Retinal pigment epithelial cell (primary cell): ENCODE measurements around the gene WDR45B.
"Not testable (repeated sequence)": the region's sequence is repeated elsewhere in the genome, so short reads cannot be mapped to it uniquely, and the experiment has no call there.

Experiments used
- DNase-seq: peaks from one replicate; pipeline ENCODE4 v3.0.0-alpha.2; 2010; ENCODE audit warnings: low read depth
- H3K4me3 ChIP-seq: 2 replicates; pipeline ENCODE4 v1.5.1; 2011; ENCODE audit warnings: mild to moderate bottlenecking, low read length, control low read depth, moderate library complexity
- TF ChIP-seq, protein P1 (sequence below): conservative IDR thresholded peaks from 2 replicates; pipeline ENCODE4 v1.5.1; 2011; ENCODE audit warnings: low read depth, low read length, control low read depth, inconsistent platforms

WDR45B gene

DNA sequence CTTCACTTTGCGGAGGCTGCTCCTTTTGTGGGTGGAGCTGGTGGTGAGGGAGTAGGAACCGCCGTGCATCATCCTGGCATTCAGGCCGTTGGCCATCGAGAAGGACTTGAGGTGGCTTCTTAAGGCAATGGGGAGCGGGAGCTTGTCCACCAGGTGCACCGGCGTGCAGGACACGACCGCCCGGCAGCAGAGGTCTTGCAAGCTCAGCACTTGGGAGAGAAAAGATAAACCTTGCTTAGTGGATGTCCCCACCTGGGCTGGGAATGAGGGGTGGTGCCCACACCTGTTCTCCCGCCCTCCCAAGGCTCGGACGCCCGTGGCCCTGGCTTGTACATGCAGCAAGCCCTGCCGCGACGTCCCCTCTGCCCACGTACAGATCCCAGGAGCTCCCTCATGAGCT lies 9.7 kb upstream of the WDR45B start:
- TF ChIP-seq, protein P1, sequence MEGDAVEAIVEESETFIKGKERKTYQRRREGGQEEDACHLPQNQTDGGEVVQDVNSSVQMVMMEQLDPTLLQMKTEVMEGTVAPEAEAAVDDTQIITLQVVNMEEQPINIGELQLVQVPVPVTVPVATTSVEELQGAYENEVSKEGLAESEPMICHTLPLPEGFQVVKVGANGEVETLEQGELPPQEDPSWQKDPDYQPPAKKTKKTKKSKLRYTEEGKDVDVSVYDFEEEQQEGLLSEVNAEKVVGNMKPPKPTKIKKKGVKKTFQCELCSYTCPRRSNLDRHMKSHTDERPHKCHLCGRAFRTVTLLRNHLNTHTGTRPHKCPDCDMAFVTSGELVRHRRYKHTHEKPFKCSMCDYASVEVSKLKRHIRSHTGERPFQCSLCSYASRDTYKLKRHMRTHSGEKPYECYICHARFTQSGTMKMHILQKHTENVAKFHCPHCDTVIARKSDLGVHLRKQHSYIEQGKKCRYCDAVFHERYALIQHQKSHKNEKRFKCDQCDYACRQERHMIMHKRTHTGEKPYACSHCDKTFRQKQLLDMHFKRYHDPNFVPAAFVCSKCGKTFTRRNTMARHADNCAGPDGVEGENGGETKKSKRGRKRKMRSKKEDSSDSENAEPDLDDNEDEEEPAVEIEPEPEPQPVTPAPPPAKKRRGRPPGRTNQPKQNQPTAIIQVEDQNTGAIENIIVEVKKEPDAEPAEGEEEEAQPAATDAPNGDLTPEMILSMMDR, result no peak
- H3K4me3 ChIP-seq, result no peak overlapping the region
- DNase-seq, result no peak

DNA sequence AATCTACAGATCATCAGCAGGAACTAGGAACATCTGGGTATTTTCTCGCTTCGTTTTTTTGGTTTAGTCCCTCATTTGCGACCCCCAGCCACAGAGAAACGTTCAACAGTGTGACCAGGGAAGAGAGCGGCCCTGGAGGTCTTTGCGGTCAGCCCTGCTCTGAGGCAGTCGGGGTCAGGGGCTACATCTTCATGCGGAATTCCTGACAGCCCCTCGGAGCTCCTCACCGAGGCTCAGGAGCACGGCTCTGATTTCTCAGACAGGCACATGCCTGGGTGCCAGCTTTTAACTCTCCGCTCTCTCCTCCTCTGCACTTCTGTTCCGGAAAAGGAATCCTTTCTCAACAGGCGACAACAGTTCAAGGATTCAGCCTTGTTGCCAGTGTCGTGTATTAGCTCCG lies 8.0 kb upstream of the WDR45B start:
- no peak for DNase-seq
- H3K4me3 ChIP-seq, result no peak overlapping the region
- TF ChIP-seq, protein P1, result no peak

DNA sequence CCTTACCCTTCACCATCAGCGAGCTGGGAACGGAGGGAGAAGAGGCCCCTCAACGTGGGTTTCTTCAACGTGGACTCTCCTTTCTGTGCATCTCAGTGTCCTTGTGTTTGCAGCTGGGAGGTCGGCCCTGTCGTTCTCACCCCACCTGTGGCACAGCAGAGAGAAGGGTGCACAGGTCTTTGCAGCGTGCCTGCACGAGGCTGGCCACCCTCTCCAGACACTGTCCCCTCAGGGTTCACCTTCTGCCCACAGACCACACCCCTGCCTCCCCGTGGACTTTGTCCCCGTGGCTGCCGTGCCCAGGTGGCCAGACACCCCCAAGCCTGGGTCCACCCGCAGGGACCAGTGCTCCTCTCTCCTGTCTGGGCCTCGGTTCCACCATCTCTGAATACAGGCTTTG lies 7.3 kb upstream of the WDR45B start:
- H3K4me3 ChIP-seq, result no peak overlapping the region
- TF ChIP-seq, protein P1, result no peak
- no peak for DNase-seq

DNA sequence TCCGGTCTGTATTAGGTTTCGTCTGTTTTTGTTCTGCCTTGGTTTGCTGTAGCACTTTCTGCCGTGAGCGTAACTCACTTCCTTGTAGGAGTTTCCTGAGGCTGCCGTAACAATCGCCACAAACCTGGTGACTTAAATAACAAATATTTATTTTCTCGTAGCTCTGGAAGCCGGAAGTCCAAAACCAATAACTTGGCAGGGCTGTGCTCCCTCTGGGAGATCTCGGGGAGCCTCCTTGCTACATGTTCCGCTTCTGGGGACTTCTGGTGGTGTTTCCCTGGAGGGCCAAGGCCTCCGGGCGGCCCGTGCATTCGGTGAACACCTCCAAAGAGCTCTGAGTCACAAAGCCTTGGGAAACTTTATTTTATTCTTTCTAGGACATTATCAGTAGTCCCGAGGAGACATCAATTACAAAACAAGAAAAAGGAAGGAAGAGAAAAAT lies 6.8 kb upstream of the WDR45B start:
- TF ChIP-seq, protein P1, result no peak
- DNase-seq, result no peak
- H3K4me3 ChIP-seq, result no peak overlapping the region

DNA sequence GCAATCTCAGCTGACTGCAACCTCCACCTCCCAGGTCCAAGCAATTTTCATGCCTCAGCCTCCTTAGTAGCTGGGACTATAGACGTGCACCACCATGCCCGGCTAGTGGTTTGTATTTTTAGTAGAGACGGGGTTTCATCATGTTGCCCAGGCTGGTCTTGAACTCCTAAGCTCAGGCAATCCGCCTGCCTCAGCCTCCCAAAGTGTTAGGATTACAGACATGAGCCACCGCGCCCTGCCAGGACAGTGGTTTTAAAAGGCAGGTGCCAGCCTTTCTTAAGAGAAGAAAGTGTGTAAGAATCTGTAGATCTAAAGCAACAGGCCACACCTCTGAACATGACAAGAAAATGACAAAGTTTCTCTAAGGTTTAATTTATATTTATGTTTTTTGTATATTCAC lies 6.4 kb upstream of the WDR45B start:
- H3K4me3 ChIP-seq, DNase-seq: not testable (repeated sequence)

DNA sequence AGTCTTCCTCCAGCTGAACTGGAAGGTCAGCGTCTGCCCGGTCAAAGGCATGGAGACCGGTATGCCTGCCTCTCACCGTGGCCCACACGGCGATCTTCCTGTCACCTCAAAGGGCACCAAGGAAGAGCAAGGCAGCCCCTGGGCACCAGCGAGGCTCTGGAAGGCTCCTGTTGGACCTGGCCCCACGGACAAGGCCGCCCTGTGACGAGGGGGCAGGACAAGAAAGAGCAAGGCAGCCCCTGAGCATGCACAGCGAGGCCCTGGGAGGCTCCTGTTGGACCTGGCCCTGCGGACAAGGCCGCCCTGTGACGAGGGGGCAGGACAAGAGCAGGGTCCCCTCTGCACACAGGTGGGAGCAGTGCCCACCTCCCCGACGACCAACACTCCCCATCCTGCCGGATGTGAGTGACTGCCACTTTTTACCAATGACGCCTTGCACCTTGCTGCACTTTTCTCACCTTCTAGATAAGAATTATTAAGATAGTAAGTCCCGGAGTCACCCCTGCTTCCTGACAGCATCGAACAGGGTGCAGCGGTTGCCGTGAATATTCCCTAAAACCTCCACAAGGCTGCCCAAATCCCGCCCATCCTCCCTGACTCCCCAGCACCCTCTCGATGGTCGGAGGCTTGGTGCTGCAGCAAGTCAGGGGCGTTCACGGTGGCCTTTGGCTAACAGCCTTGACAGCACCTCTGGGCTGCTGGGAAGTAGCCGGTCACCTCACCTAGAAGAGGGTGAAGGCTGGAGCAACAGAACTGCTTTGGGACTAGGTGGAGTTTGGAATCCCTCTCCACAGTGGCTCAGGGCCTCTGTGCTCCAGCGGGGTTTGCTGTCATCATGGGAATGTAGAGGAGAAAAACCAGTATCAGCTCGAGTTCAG lies 5.6 kb upstream of the WDR45B start:
- no peak overlapping the region for H3K4me3 ChIP-seq
- no peak for DNase-seq
- TF ChIP-seq, protein P1, result no peak

DNA sequence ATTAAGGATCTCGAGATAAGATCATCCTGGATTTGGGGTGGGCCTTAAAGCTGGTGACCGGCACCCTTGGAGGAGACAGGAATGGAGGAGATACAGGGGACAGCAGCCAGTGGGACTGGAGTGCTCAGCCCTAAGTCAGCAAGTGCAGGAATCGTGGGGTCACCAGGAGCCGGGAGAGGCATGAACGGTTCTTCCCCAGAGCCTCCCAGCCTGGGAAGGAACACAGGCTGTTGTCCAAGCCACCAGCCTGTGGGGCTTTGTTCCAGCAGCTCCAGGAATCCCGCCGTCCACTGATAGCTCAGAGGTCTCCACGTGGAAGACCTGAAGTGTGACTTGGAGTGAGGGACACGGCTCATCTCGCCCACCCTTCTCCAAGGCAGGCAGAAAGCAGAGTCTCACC lies 2.5 kb upstream of the WDR45B start:
- no peak for DNase-seq
- H3K4me3 ChIP-seq, result no peak overlapping the region
- TF ChIP-seq, protein P1, result no peak
